Cardiac fibroblast (primary cell): ENCODE measurements around the gene SGK2.
A peak's percentile ranks its signal among the peaks of the same experiment; 100 is the strongest.

Experiments used
- DNase-seq, 2 donors: peaks; one replicate each; pipeline versions ENCODE4 v3.0.0 to v3.0.0-alpha.2; 2010; ENCODE audit warnings: low read depth in 2 of 2
- H3K4me3 ChIP-seq, 2 donors: replicated peaks in 1 of 2; 1 replicate in 1 of 2; 2 replicates in 1 of 2; pipeline ENCODE4 v1.5.1; 2011; ENCODE audit warnings: low read depth in 2 of 2, low read length in 2 of 2, mild to moderate bottlenecking in 2 of 2, moderate library complexity in 1 of 2
- TF ChIP-seq, protein P1 (sequence below): IDR thresholded peaks from one replicate; pipeline ENCODE4 v1.5.1; 2011; ENCODE audit warnings: low read depth, mild to moderate bottlenecking, low read length, inconsistent platforms

The SGK2 gene

DNA sequence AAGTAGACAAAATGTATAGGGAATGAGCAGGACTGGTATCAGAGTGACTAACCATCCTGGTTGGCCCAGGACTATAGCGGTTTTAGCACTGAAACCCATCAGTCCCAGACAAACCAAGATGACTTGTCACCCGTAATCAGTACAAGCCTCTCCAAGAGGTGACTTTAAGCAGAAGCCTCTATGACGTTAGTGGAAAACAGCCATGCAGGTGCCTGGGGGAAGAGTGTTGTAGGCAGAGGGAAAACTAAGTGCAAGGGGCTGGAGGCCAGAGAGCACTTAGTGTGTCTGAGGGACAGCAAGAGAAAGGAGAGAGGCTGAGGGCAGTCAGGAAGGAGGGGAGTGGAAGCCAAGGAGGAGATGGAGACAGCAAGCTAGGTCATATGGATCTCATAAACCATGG is 2.1 kb downstream of the SGK2 start:
- no peak overlapping the region for H3K4me3 ChIP-seq
- DNase-seq = no peak
- TF ChIP-seq, protein P1, sequence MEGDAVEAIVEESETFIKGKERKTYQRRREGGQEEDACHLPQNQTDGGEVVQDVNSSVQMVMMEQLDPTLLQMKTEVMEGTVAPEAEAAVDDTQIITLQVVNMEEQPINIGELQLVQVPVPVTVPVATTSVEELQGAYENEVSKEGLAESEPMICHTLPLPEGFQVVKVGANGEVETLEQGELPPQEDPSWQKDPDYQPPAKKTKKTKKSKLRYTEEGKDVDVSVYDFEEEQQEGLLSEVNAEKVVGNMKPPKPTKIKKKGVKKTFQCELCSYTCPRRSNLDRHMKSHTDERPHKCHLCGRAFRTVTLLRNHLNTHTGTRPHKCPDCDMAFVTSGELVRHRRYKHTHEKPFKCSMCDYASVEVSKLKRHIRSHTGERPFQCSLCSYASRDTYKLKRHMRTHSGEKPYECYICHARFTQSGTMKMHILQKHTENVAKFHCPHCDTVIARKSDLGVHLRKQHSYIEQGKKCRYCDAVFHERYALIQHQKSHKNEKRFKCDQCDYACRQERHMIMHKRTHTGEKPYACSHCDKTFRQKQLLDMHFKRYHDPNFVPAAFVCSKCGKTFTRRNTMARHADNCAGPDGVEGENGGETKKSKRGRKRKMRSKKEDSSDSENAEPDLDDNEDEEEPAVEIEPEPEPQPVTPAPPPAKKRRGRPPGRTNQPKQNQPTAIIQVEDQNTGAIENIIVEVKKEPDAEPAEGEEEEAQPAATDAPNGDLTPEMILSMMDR = no peak

DNA sequence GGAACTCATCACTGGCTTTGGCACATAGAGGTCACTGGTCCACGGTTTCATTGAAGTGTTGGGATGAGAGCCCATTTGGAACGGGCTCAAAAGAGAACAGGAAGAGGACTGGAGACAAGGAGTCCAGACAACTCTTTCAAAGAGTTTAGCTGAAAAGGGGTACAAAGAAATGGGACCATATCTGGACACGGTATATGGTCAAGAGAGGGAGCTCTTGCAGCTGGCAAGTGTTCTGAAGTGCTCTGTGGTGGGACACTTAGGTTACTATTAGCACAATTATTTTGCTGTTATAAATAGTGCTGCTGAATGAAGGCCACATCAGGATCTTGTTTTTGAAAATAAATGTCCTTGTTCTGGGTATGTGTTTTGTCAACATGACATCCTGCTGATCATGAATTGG is 4.6 kb downstream of the SGK2 start:
- DNase-seq = peak; percentile 29 to 48
- TF ChIP-seq, protein P1 = peak; percentile 16
- H3K4me3 ChIP-seq = no peak overlapping the region

DNA sequence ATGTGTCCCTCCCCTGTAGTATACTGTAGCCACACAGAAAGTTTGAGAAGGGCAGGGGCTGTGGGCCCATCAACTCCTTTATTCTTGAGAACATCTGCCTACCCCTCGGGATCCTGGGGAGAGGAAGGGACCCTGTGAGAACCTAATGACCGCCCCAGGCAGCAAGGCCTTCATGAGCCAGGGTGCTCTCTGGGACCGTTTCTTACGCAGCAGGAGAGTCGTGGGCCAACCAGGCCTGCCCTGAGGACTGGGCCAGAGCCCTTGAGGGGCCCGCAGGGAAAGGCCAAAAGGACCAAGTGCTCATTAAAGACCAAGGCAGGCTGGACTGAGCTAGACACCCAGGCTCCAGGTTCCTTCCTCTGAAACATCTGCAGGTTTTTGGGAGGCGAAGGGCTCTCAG is 5.2 kb downstream of the SGK2 start:
- TF ChIP-seq, protein P1 = no peak
- no peak for DNase-seq
- H3K4me3 ChIP-seq = no peak overlapping the region

DNA sequence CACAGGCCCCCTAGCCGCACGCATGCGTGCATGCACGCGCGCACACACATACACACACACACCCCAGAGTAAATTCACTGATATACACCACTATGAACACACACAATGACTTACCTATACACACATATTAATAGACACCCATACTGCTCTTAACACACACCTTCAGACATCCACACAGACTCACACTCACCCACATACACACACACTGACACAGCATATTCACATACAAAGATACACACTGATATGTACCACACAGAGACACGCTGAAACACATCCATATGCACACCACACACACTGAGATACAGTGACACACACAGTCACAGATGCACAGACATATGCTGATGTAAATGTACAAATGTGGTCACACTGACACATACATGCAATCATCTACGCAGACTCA is 5.6 kb downstream of the SGK2 start:
- DNase-seq = no peak
- no peak overlapping the region for H3K4me3 ChIP-seq
- TF ChIP-seq, protein P1 = no peak

DNA sequence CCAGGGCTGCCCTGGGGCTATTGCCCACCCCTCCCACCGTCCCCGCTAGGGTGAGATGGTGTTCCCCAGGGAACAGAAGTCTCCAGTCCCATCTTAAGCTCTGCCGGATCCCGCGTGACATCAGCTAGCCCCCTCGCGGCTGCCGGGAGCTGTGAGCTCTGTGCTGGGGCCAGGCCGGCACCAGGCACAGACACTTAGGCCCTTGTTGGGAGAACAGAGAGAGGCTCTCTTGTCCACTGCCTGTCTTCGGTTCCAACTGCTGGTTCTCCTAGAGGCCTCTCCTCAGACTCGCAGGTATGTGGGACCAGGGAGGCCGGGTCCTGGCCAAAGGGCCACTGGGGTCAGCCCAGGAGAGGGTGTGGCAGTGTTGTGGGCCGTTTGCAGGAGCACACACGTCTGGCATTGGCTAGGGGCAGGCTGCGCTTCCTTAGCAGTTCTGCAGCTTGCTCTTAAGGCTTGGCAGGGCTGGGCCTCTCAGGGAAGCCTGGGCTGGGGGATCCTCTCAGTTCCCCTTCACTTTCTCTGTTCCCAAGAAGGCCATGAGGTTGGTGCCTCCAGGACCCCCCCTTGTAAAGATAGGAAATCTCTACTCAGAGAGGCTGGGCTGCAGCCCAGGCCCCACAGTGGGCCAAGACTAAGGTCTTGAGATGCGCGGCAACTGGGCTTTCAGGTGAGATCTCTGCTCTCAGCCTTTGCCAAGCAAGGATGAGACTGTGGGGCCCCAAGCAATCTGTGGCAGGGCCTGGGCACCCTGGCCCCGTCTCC is 6.3 kb downstream of the SGK2 start:
- no peak for DNase-seq
- TF ChIP-seq, protein P1 = no peak
- H3K4me3 ChIP-seq = no peak overlapping the region

DNA sequence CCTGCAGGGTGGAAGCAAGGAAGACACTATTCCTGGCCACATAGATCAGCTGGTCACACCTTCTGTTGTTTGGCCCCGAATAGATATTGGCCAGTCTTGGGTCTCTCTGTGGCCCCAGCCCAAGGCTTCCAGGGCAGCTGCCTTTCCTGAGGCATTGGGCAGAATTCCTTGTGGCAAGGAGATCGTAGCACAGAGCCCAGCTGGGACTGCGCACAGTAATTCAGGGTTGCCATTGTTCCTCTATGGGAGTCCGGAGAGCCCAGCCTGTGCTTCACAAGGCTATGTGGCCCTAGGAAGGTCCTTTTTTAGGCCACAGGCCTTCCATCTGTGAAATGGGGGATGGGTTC is 6.9 kb downstream of the SGK2 start:
- H3K4me3 ChIP-seq = no peak overlapping the region
- DNase-seq = no peak
- TF ChIP-seq, protein P1 = no peak

DNA sequence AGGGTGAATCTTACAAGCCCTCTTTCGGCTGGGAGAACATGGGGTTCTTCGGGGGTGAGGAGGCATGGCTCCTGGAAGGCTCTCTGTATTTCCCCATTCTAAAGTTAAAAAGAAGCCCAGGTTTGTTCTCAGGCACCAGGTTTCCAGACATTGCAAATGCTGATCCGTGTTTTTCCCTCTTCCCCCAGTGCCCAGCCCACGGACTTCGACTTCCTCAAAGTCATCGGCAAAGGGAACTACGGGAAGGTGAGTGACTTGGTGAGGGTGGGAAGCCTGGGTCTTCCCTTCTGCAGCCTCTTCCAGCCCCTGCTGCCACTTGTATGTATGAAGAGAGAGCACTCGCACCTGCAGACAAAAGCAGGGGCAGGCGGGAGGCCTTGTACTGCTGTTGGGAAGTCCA is 8.7 kb downstream of the SGK2 start:
- TF ChIP-seq, protein P1 = no peak
- no peak overlapping the region for H3K4me3 ChIP-seq
- no peak for DNase-seq
